GM21526 (cell line): Measurements from ENCODE around the gene FUT4.
"Not testable (repeated sequence)": the region's sequence is repeated elsewhere in the genome, so short reads cannot be mapped to it uniquely, and the experiment has no call there.

Source experiments
- ATAC-seq: cut with Tn5 transposase; IDR thresholded peaks from one replicate; pipeline ENCODE4 v1.9.1; 2021; ENCODE audit warnings: moderate library complexity; ENCODE audit not compliant: unreplicated experiment, low FRiP score

FUT4 gene

GRCh38 chr11:94532211-94532610 lies 11.5 kb upstream of the FUT4 start:
- no peak for ATAC-seq

GRCh38 chr11:94533206-94533605 lies 10.5 kb upstream of the FUT4 start:
- ATAC-seq, result no peak

GRCh38 chr11:94533696-94534630 lies 9.8 kb upstream of the FUT4 start:
- no peak for ATAC-seq

- ATAC-seq, result no peak
Observed at GRCh38 chr11:94536386-94536785, 7.3 kb upstream of the FUT4 start.

- no peak for ATAC-seq
Observed at GRCh38 chr11:94537031-94537600, 6.6 kb upstream of the FUT4 start.

GRCh38 chr11:94539420-94539819 lies 4.3 kb upstream of the FUT4 start:
- ATAC-seq, result no peak

- peak; percentile 2 for ATAC-seq
Observed at GRCh38 chr11:94544646-94545263, 1.0 kb downstream of the FUT4 start.

GRCh38 chr11:94545264-94546161 lies 1.8 kb downstream of the FUT4 start:
- ATAC-seq, result no peak

- ATAC-seq, result no peak
Observed at GRCh38 chr11:94546162-94546470, 2.4 kb downstream of the FUT4 start.

GRCh38 chr11:94546886-94547285 lies 3.2 kb downstream of the FUT4 start:
- ATAC-seq, result no peak

GRCh38 chr11:94549146-94549545 lies 5.4 kb downstream of the FUT4 start:
- no peak for ATAC-seq

- ATAC-seq, result no peak
Observed at GRCh38 chr11:94550513-94550912, 6.8 kb downstream of the FUT4 start.

- no peak for ATAC-seq
Observed at GRCh38 chr11:94553938-94554337, 10.2 kb downstream of the FUT4 start.

- ATAC-seq, result not testable (repeated sequence)
Observed at GRCh38 chr11:94555752-94556329, 12.1 kb downstream of the FUT4 start.

GRCh38 chr11:94557421-94557820 lies 13.7 kb downstream of the FUT4 start:
- no peak for ATAC-seq

GRCh38 chr11:94557992-94558391 lies 14.3 kb downstream of the FUT4 start:
- no peak for ATAC-seq

GRCh38 chr11:94558468-94558867 lies 14.7 kb downstream of the FUT4 start:
- no peak for ATAC-seq

- no peak for ATAC-seq
Observed at GRCh38 chr11:94558932-94559331, 15.2 kb downstream of the FUT4 start.

GRCh38 chr11:94559361-94559760 lies 15.6 kb downstream of the FUT4 start:
- ATAC-seq, result no peak

- ATAC-seq, result no peak
Observed at GRCh38 chr11:94560834-94561233, 17.1 kb downstream of the FUT4 start.
